Endodermal cell (in vitro differentiated cells): ENCODE data around the gene ABCG4. TPM values are rescaled to one million over a fixed set of nuclear protein-coding genes. Genes with fewer than 3 reads are reported as not detected.

ENCODE experiments used
- DNase-seq: peaks from one replicate; pipeline ENCODE4 v3.0.0-alpha.2; 2017
- H3K27ac ChIP-seq: 2 replicates; pipeline ENCODE4 v1.5.1; 2013; ENCODE audit warnings: mild to moderate bottlenecking, low read depth, low read length, moderate library complexity
- H3K27me3 ChIP-seq: 2 replicates; pipeline ENCODE4 v1.6.1; 2013; ENCODE audit warnings: mild to moderate bottlenecking, low read length, moderate library complexity; ENCODE audit not compliant: insufficient read depth, control insufficient read depth, poor library complexity, severe bottlenecking
- H3K36me3 ChIP-seq: 2 replicates; pipeline ENCODE4 v1.7.0; 2013; ENCODE audit warnings: mild to moderate bottlenecking, low read length, moderate library complexity; ENCODE audit not compliant: control insufficient read depth, insufficient read depth
- H3K4me1 ChIP-seq: one replicate; pipeline ENCODE4 v1.7.0; 2013; ENCODE audit warnings: low read length; ENCODE audit not compliant: control insufficient read depth, insufficient read depth
- H3K4me3 ChIP-seq: 2 replicates; pipeline ENCODE4 v1.5.1; 2013; ENCODE audit warnings: mild to moderate bottlenecking, low read length, moderate library complexity
- H3K9ac ChIP-seq: 2 replicates; pipeline ENCODE4 v1.6.1; 2013; ENCODE audit warnings: mild to moderate bottlenecking, low read length, moderate library complexity; ENCODE audit not compliant: poor library complexity, severe bottlenecking; ENCODE audit errors: extremely low read depth
- H3K9me3 ChIP-seq: 2 replicates; pipeline ENCODE4 v1.6.1; 2013; ENCODE audit warnings: mild to moderate bottlenecking, low read length, moderate library complexity; ENCODE audit not compliant: control insufficient read depth
- H3K27ac Mint-ChIP-seq: 2 replicates; pipeline ENCODE4 v1.8.0; 2020; ENCODE audit warnings: mixed read lengths
- H3K27me3 Mint-ChIP-seq: 2 replicates; pipeline ENCODE4 v1.8.0; 2021; ENCODE audit warnings: mild to moderate bottlenecking, mixed read lengths; ENCODE audit not compliant: insufficient read depth
- H3K36me3 Mint-ChIP-seq: 2 replicates; pipeline ENCODE4 v1.8.0; 2020; ENCODE audit warnings: low read depth, mixed read lengths
- H3K4me1 Mint-ChIP-seq: 2 replicates; pipeline ENCODE4 v1.8.0; 2020; ENCODE audit warnings: mixed read lengths
- H3K4me3 Mint-ChIP-seq: 2 replicates; pipeline ENCODE4 v1.8.0; 2020; ENCODE audit warnings: mild to moderate bottlenecking, moderate library complexity, mixed read lengths
- H3K9me3 Mint-ChIP-seq: 2 replicates; pipeline ENCODE4 v1.8.0; 2020; ENCODE audit warnings: mild to moderate bottlenecking, mixed read lengths
- whole genome bisulfite sequencing, 2 experiments: methylation state at CpG; one replicate each; pipeline versions ENCODE4 v1.1.5 to v1.1.7; 2013; ENCODE audit warnings: missing lambda C conversion rate in 2 of 2, mixed read lengths in 1 of 2; ENCODE audit not compliant: insufficient coverage in 1 of 2, insufficient read length in 1 of 2; 5-methylcytosine and 5-hydroxymethylcytosine counted together
- total RNA-seq, 2 donors: library from RNA; stranded (reverse); fragmentation: NEBNext Ultra II Directional in 1 of 2; extraction: Animal tissue kit (Norgen Biotek cat#: 25700) in 1 of 2; gene quantifications; 2 replicates in 1 of 2; 3 replicates in 1 of 2; pipeline ENCODE4 v1.2.1, GENCODE V29; 2021
- TF ChIP-seq, protein P1 (sequence below): fragments of 200-600 bp; sonication (generic); conservative IDR thresholded peaks from 2 replicates; pipeline ENCODE4 v1.5.0; 2021; ENCODE audit warnings: antibody characterized with exemption, mild to moderate bottlenecking

ABCG4 gene
- total RNA-seq, 2 donors from 2014 or later, result 1.5 to 1.8 TPM

GRCh38 chr11:119115484-119116234 lies 33.2 kb upstream of the ABCG4 start:
- no peak overlapping the region for H3K4me3 ChIP-seq
- DNase-seq, result no peak
- H3K36me3 ChIP-seq, result no peaks in the 10 kb centered on the region
- peaks cover 7% of the 10 kb centered on the region for H3K36me3 Mint-ChIP-seq
- H3K27me3 ChIP-seq, result no peaks in the 10 kb centered on the region
- no peaks in the 10 kb centered on the region for H3K9me3 ChIP-seq
- no peaks in the 10 kb centered on the region for H3K4me1 ChIP-seq
- H3K9ac ChIP-seq, result no peak overlapping the region
- peaks cover 6% of the 10 kb centered on the region for H3K4me1 Mint-ChIP-seq
- no peak overlapping the region for H3K27ac Mint-ChIP-seq
- TF ChIP-seq, protein P1, sequence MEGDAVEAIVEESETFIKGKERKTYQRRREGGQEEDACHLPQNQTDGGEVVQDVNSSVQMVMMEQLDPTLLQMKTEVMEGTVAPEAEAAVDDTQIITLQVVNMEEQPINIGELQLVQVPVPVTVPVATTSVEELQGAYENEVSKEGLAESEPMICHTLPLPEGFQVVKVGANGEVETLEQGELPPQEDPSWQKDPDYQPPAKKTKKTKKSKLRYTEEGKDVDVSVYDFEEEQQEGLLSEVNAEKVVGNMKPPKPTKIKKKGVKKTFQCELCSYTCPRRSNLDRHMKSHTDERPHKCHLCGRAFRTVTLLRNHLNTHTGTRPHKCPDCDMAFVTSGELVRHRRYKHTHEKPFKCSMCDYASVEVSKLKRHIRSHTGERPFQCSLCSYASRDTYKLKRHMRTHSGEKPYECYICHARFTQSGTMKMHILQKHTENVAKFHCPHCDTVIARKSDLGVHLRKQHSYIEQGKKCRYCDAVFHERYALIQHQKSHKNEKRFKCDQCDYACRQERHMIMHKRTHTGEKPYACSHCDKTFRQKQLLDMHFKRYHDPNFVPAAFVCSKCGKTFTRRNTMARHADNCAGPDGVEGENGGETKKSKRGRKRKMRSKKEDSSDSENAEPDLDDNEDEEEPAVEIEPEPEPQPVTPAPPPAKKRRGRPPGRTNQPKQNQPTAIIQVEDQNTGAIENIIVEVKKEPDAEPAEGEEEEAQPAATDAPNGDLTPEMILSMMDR, result no peak
- no peak overlapping the region for H3K27ac ChIP-seq
- H3K9me3 Mint-ChIP-seq, result no peaks in the 10 kb centered on the region
- H3K4me3 Mint-ChIP-seq, result no peak overlapping the region
- WGBS, 2 experiments, result 88 to 94% methylated on average over 19 to 24 of the region's 24 CpGs
- H3K27me3 Mint-ChIP-seq, result no peaks in the 10 kb centered on the region

DNA sequence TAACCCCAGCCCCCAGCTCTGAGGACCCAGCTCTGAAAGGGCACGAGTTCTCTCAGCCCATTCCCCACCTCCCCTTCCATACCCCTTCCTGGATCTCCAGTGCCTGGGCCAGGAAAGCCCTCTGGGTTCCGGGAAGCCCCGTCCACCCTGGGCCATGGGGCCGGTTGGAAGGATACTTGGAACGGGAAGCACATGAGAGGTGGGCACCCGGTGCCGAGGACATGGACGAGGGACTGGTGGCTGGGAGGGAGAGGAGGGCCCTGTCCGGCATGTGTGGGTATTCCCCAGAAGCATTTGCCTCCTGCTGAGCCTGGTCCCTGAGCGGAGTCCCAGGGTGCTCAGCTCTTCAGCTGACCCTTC lies 32.6 kb upstream of the ABCG4 start:
- no peaks in the 10 kb centered on the region for H3K4me1 ChIP-seq
- H3K9ac ChIP-seq, result no peak overlapping the region
- no peak overlapping the region for H3K4me3 Mint-ChIP-seq
- no peaks in the 10 kb centered on the region for H3K36me3 ChIP-seq
- H3K4me3 ChIP-seq, result no peak overlapping the region
- no peak overlapping the region for H3K27ac ChIP-seq
- H3K36me3 Mint-ChIP-seq, result peaks cover 7% of the 10 kb centered on the region
- H3K4me1 Mint-ChIP-seq, result peaks cover 10% of the 10 kb centered on the region
- DNase-seq, result no peak
- H3K27ac Mint-ChIP-seq, result no peak overlapping the region
- no peaks in the 10 kb centered on the region for H3K27me3 ChIP-seq
- 82 to 88% methylated on average over 2 to 10 of the region's 10 CpGs for WGBS, 2 experiments
- H3K9me3 ChIP-seq, result no peaks in the 10 kb centered on the region
- H3K9me3 Mint-ChIP-seq, result no peaks in the 10 kb centered on the region
- H3K27me3 Mint-ChIP-seq, result no peaks in the 10 kb centered on the region
- TF ChIP-seq, protein P1, result no peak

DNA sequence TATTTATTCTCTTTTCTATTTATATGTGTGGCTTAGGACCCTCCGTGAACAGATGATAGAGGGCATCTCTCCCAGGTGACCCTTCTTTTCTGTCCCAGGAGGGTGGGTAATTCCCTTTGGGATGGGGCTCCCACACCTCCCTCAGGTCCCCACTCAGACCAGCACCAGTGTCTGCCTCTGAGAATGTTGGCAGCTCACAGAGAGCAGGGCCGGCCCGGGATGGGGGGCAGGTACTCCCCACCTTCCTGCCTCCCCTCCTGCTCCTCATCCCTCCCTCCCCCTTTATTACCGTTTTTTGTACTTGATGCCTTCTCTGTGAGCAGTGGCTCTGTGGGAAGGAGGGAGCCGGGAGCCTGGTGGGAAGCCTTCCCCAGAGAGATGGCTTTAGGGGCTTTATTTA lies 32.3 kb upstream of the ABCG4 start:
- no peak for DNase-seq
- WGBS, 2 experiments, result 86% methylated on average over 2 to 5 of the region's 5 CpGs
- Histone ChIP-seq H3K4me1 (no peaks in the 10 kb centered on the region), H3K9ac (no peak overlapping the region), H3K27me3 (no peaks in the 10 kb centered on the region), H3K9me3 (no peaks in the 10 kb centered on the region), H3K27ac (no peak overlapping the region), H3K4me3 (no peak overlapping the region), H3K36me3 (no peaks in the 10 kb centered on the region)
- H3K4me1 Mint-ChIP-seq, result peaks cover 10% of the 10 kb centered on the region
- H3K9me3 Mint-ChIP-seq, result no peaks in the 10 kb centered on the region
- H3K27me3 Mint-ChIP-seq, result no peaks in the 10 kb centered on the region
- TF ChIP-seq, protein P1, result no peak
- peaks cover 7% of the 10 kb centered on the region for H3K36me3 Mint-ChIP-seq
- no peak overlapping the region for H3K27ac Mint-ChIP-seq
- no peak overlapping the region for H3K4me3 Mint-ChIP-seq
